H1 (cell line): ENCODE measurements around the gene HECTD4. TPM values are rescaled to one million over a fixed set of nuclear protein-coding genes. Genes with fewer than 3 reads are reported as not detected.

Source experiments
- CTCF ChIA-PET: fragments of 300-600 bp; sonication (Branson Sonifier 250); formaldehyde crosslinking; loops from one replicate; lab custom pipeline; 2021; ENCODE audit not compliant: partially characterized antibody; lab: Charles Lee
- POLR2A ChIA-PET: fragments of 300-600 bp; sonication (Branson Sonifier 250); formaldehyde crosslinking; loops from one replicate; lab custom pipeline; 2021; ENCODE audit warnings: inconsistent platforms; ENCODE audit not compliant: partially characterized antibody; lab: Charles Lee
- DNase-seq, 2 experiments: peaks; one replicate each; pipeline versions ENCODE4 v3.0.0 to v3.0.0-alpha.2; 2010 to 2022; ENCODE audit warnings: low spot score in 2 of 2, low read depth in 1 of 2, mixed read lengths in 1 of 2
- FAIRE-seq: peaks from 2 replicates; lab custom pipeline; 2011; peaks lifted over from hg19 to GRCh38; lab: Jason Lieb, UNC
- H2AFZ ChIP-seq: 2 replicates; pipeline ENCODE4 v1.8.1; 2012; ENCODE audit warnings: low read length, inconsistent platforms
- H2AK5ac ChIP-seq: 2 replicates; pipeline ENCODE4 v1.6.1; 2013; ENCODE audit warnings: low read depth, low read length
- H2BK120ac ChIP-seq: replicated peaks from 2 replicates; pipeline ENCODE3; 2013; ENCODE audit warnings: low read depth, low read length, inconsistent platforms
- H2BK12ac ChIP-seq: 2 replicates; pipeline ENCODE4 v1.6.1; 2013; ENCODE audit warnings: low read depth, low read length
- H2BK15ac ChIP-seq: 2 replicates; pipeline ENCODE4 v1.6.1; 2013; ENCODE audit warnings: low read length
- H2BK20ac ChIP-seq: 2 replicates; pipeline ENCODE4 v1.6.1; 2013; ENCODE audit warnings: low read length
- H2BK5ac ChIP-seq: 2 replicates; pipeline ENCODE4 v1.6.1; 2013; ENCODE audit warnings: low read depth, low read length
- H3K14ac ChIP-seq: 2 replicates; pipeline ENCODE4 v1.6.1; 2013; ENCODE audit warnings: inconsistent platforms; ENCODE audit not compliant: insufficient read length
- H3K18ac ChIP-seq: 2 replicates; pipeline ENCODE4 v1.6.1; 2013; ENCODE audit warnings: low read length; ENCODE audit errors: extremely low read depth
- H3K23ac ChIP-seq: 2 replicates; pipeline ENCODE4 v1.6.1; 2013; ENCODE audit warnings: inconsistent platforms; ENCODE audit not compliant: insufficient read length
- H3K23me2 ChIP-seq: 2 replicates; pipeline ENCODE4 v1.6.1; 2013; ENCODE audit warnings: low read depth, low read length
- H3K27ac ChIP-seq: 2 replicates; pipeline ENCODE4 v1.6.1; 2011; ENCODE audit warnings: low read depth, low read length, inconsistent platforms
- H3K27me3 ChIP-seq, 4 experiments: replicated peaks in 1 of 4; 1 replicate in 1 of 4; 2 replicates in 3 of 4; pipeline versions ENCODE4 v1.6.1 to v1.8.1; 2011 to 2013; ENCODE audit warnings: low read length in 3 of 4, mild to moderate bottlenecking in 3 of 4, inconsistent platforms in 2 of 4, mixed read lengths in 2 of 4, moderate library complexity in 1 of 4; ENCODE audit not compliant: control insufficient read depth in 3 of 4, insufficient read depth in 3 of 4; ENCODE audit errors: extremely low read depth in 1 of 4
- H3K36me3 ChIP-seq, 4 experiments: 2 replicates each; pipeline versions ENCODE4 v1.6.1 to v1.8.1; 2011 to 2013; ENCODE audit warnings: mild to moderate bottlenecking in 4 of 4, low read length in 3 of 4, moderate library complexity in 2 of 4, control low read depth in 1 of 4, inconsistent platforms in 1 of 4; ENCODE audit not compliant: insufficient read depth in 4 of 4, control insufficient read depth in 2 of 4
- H3K4ac ChIP-seq: replicated peaks from 2 replicates; pipeline ENCODE3; 2013; ENCODE audit warnings: low read length, low read depth, mixed read lengths, inconsistent platforms; ENCODE audit not compliant: insufficient read length
- H3K4me1 ChIP-seq, 4 experiments: replicated peaks in 1 of 4; 1 replicate in 1 of 4; 2 replicates in 3 of 4; pipeline versions ENCODE4 v1.6.1 to v1.8.1; 2011 to 2013; ENCODE audit warnings: low read length in 3 of 4, inconsistent platforms in 2 of 4, mixed read lengths in 1 of 4; ENCODE audit not compliant: insufficient read depth in 4 of 4, control insufficient read depth in 3 of 4
- H3K4me2 ChIP-seq, 2 experiments: 2 replicates each; pipeline versions ENCODE4 v1.6.1 to v1.8.1; 2011 to 2013; ENCODE audit warnings: low read depth in 2 of 2, low read length in 2 of 2, control low read depth in 1 of 2, inconsistent platforms in 1 of 2, mild to moderate bottlenecking in 1 of 2; ENCODE audit not compliant: insufficient read depth in 1 of 2
- H3K4me3 ChIP-seq, 4 experiments: fragments of 200-600, 300-600 bp in 1 of 4; sonication (generic), shearing (Covaris generic), sonication (Bioruptor Twin) in 1 of 4; 2 replicates each; pipeline versions ENCODE4 v1.5.1 to v1.8.1; 2011 to 2016; ENCODE audit warnings: low read length in 4 of 4, low read depth in 3 of 4, control low read depth in 2 of 4, inconsistent platforms in 2 of 4, mild to moderate bottlenecking in 2 of 4, mixed read lengths in 1 of 4, moderate library complexity in 1 of 4; ENCODE audit not compliant: insufficient read depth in 2 of 4; ENCODE audit errors: extremely low read depth in 1 of 4
- H3K56ac ChIP-seq: replicated peaks from 2 replicates; pipeline ENCODE3; 2013; ENCODE audit warnings: low read depth, mild to moderate bottlenecking, mixed read lengths, low read length, inconsistent platforms; ENCODE audit not compliant: insufficient read length
- H3K79me1 ChIP-seq: 2 replicates; pipeline ENCODE4 v1.6.1; 2013; ENCODE audit warnings: low read depth, low read length, control low read depth
- H3K79me2 ChIP-seq, 2 experiments: 2 replicates each; pipeline versions ENCODE4 v1.6.1 to v1.8.1; 2012 to 2013; ENCODE audit warnings: low read length in 2 of 2, mild to moderate bottlenecking in 2 of 2, inconsistent platforms in 1 of 2; ENCODE audit not compliant: insufficient read depth in 2 of 2, control insufficient read depth in 1 of 2
- H3K9ac ChIP-seq, 4 experiments: replicated peaks in 1 of 4; 1 replicate in 1 of 4; 2 replicates in 3 of 4; pipeline versions ENCODE4 v1.6.1 to v1.8.1; 2011 to 2013; ENCODE audit warnings: low read depth in 3 of 4, low read length in 3 of 4, control low read depth in 2 of 4, mild to moderate bottlenecking in 2 of 4, moderate library complexity in 2 of 4, inconsistent platforms in 1 of 4; ENCODE audit errors: extremely low read depth in 1 of 4
- H3K9me3 ChIP-seq, 2 experiments: 2 replicates each; pipeline versions ENCODE4 v1.6.1 to v1.8.1; 2012 to 2013; ENCODE audit warnings: mild to moderate bottlenecking in 2 of 2, moderate library complexity in 2 of 2, control low read depth in 1 of 2, inconsistent platforms in 1 of 2, low read depth in 1 of 2, low read length in 1 of 2, mixed read lengths in 1 of 2; ENCODE audit not compliant: insufficient read depth in 2 of 2
- H4K20me1 ChIP-seq, 2 experiments: replicated peaks in 1 of 2; 2 replicates each; pipeline versions ENCODE3 to v1.8.1; 2011 to 2013; ENCODE audit warnings: inconsistent platforms in 2 of 2, low read length in 2 of 2, mild to moderate bottlenecking in 1 of 2; ENCODE audit not compliant: insufficient read depth in 2 of 2, control insufficient read depth in 1 of 2
- H4K5ac ChIP-seq: 2 replicates; pipeline ENCODE4 v1.6.1; 2013; ENCODE audit warnings: low read length, low read depth, mixed read lengths, inconsistent platforms; ENCODE audit not compliant: insufficient read length
- H4K8ac ChIP-seq: 2 replicates; pipeline ENCODE4 v1.8.0; 2013; ENCODE audit warnings: mild to moderate bottlenecking, moderate library complexity, low read length, inconsistent platforms; ENCODE audit not compliant: insufficient read depth; ENCODE audit errors: extremely low read depth
- H4K91ac ChIP-seq: replicated peaks from 2 replicates; pipeline ENCODE3; 2013; ENCODE audit warnings: low read length, mixed read lengths, inconsistent platforms; ENCODE audit not compliant: insufficient read length
- BCL11A ChIP-seq, 2 experiments: IDR thresholded peaks; one replicate each; pipeline ENCODE4 v1.6.1; 2011; ENCODE audit warnings: low read depth in 2 of 2, low read length in 2 of 2, mild to moderate bottlenecking in 2 of 2
- CBX5 ChIP-seq: fragments of 300-800, 300-1000 bp; sonication (generic); IDR thresholded peaks from 2 replicates; pipeline ENCODE4 v1.7.1; 2016; ENCODE audit warnings: antibody characterized with exemption, low read length, low read depth
- GABPA ChIP-seq: IDR thresholded peaks from 2 replicates; pipeline ENCODE4 v1.6.1; 2011; ENCODE audit warnings: mild to moderate bottlenecking, low read length, moderate library complexity, borderline replicate concordance; ENCODE audit not compliant: insufficient read depth
- HDAC6 ChIP-seq: IDR thresholded peaks from one replicate; pipeline ENCODE4 v1.7.1; 2012; ENCODE audit warnings: low read depth, mild to moderate bottlenecking, inconsistent platforms, low read length, moderate library complexity
- JUN ChIP-seq: IDR thresholded peaks from 2 replicates; pipeline ENCODE4 v1.6.1; 2011; ENCODE audit warnings: low read depth, mild to moderate bottlenecking, improper control_type of control experiment, low read length
- KDM5A ChIP-seq: fragments of 200-600 bp; IDR thresholded peaks from 2 replicates; pipeline ENCODE4 v1.7.1; 2012; ENCODE audit warnings: mild to moderate bottlenecking, low read length, inconsistent platforms, mixed read lengths
- POLR2AphosphoS5 ChIP-seq: IDR thresholded peaks from 2 replicates; pipeline ENCODE4 v1.6.1; 2011; ENCODE audit warnings: low read depth, low read length
- RFX5 ChIP-seq: IDR thresholded peaks from 2 replicates; pipeline ENCODE4 v1.6.1; 2011; ENCODE audit warnings: low read depth, low read length, improper control_type of control experiment, borderline replicate concordance
- SIN3A ChIP-seq, 2 experiments: IDR thresholded peaks in 1 of 2; conservative IDR thresholded peaks in 1 of 2; 2 replicates each; pipeline ENCODE4 v1.6.1; 2011 to 2012; ENCODE audit warnings: low read length in 2 of 2, improper control_type of control experiment in 1 of 2, low read depth in 1 of 2, mild to moderate bottlenecking in 1 of 2
- SUZ12 ChIP-seq: fragments of 200-600 bp; sonication (generic); IDR thresholded peaks from 2 replicates; pipeline ENCODE4 v1.6.1; 2012; ENCODE audit warnings: mild to moderate bottlenecking, inconsistent platforms, low read length, moderate library complexity, mixed read lengths
- TEAD4 ChIP-seq: IDR thresholded peaks from 2 replicates; pipeline ENCODE4 v1.6.1; 2012; ENCODE audit warnings: low read depth, low read length, inconsistent platforms, mixed read lengths
- polyA plus RNA-seq, 7 experiments: library from polyadenylated mRNA; depleted of rRNA in 3 of 7; stranded (reverse) in 5 of 7; unstranded in 2 of 7; fragments of >200 nt in 5 of 7; fragments of 200-250 nt in 2 of 7; gene quantifications; 1 replicate in 5 of 7; 2 replicates in 1 of 7; 4 replicates in 1 of 7; pipeline versions ENCODE4 v1.2.1 to v1.2.3, GENCODE V29; 2011 to 2013; ENCODE audit warnings: missing spikeins in 2 of 7, mixed read lengths in 2 of 7
- total RNA-seq: library from RNA; stranded (reverse); fragmentation: NEBNext Ultra II Directional; extraction: Animal tissue kit (Norgen Biotek cat#: 25700); gene quantifications from 2 replicates; pipeline ENCODE4 v1.2.1, GENCODE V29; 2021

Gene HECTD4
- total and polyA plus RNA-seq, 2 of the 8 experiments (the other 6 are each of a cell fraction or from before 2014, with no cell fraction given): 6.5 to 33.7 TPM

DNA sequence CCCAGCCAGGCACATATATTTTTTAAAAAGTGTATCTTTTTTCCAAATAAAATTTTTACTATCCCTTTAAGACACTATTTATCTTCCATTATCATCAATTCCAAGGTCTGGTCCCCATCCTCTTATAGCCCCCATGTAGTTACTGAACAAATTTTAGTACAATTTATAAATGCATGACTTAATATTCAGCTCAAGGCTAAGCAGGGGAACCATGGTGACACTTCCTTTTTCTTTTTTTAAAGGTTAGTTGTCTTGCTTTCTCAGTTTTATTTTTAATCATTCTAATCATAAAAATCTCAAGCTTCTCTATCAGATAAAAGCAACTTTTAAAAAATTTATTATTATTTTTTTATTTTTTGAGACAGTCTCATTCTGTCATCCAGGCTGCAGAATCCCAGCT, 164.6 kb downstream of the HECTD4 start:
- Histone ChIP-seq H3K4ac (no peak overlapping the region), H2AFZ (no peak overlapping the region), H3K14ac (no peak overlapping the region), H3K9ac (no peak overlapping the region), H4K5ac (no peak overlapping the region), H3K27ac (no peak overlapping the region), H3K4me3 (no peak overlapping the region), H3K79me1 (no peaks in the 10 kb centered on the region), H3K79me2 (no peaks in the 10 kb centered on the region), H4K20me1 (no peaks in the 10 kb centered on the region), H3K27me3 (no peaks in the 10 kb centered on the region), H3K56ac (no peak overlapping the region), H2BK5ac (no peak overlapping the region), H3K23me2 (no peaks in the 10 kb centered on the region), H3K23ac (no peak overlapping the region), H3K36me3 (peaks cover 2 to 10% (median 6%) of the 10 kb centered on the region in 4 experiments; a peak in 6 of 8 replicates), H2BK20ac (no peak overlapping the region), H2BK120ac (no peak overlapping the region), H3K4me2 (no peak overlapping the region), H2BK15ac (no peak overlapping the region), H3K4me1 (no peaks in the 10 kb centered on the region), H3K9me3 (no peaks in the 10 kb centered on the region), H4K8ac (no peak overlapping the region), H3K18ac (no peak overlapping the region), H4K91ac (no peak overlapping the region), H2AK5ac (no peak overlapping the region), H2BK12ac (no peak overlapping the region)
- FAIRE-seq: no peak
- ChIA-PET POLR2A (no interaction called here), CTCF (interaction anchor here (0.6 to 2.5 kb wide), 3 partner anchors 10 to 936 kb away, joined by 3 to 15 read pairs (median 3); no protein-coding TSS in a partner anchor)
- TF ChIP-seq KDM5A (no peak), JUN (no peak), SIN3A (conservative IDR thresholded peaks at IDR 0.05 in 1 of 2, IDR thresholded peaks at IDR 0.05 in 1 of 2; ENCODE audit: low read depth in 1 of 2, low read length in 2 of 2) (no peak), SUZ12 (no peak), RFX5 (no peak), BCL11A (IDR thresholded peaks at IDR 0.05; ENCODE audit: low read depth in 2 of 2, low read length in 2 of 2) (no peak), GABPA (no peak), POLR2AphosphoS5 (no peak), HDAC6 (no peak), TEAD4 (no peak), CBX5 (no peak)
- no peak for DNase-seq
